AG09309 (cell line): ENCODE data around the gene C3orf70.

Experiments used
- DNase-seq: peaks from one replicate; pipeline ENCODE4 v3.0.0-alpha.2; 2010; ENCODE audit warnings: low read depth
- H3K4me3 ChIP-seq: 2 replicates; pipeline ENCODE4 v1.5.1; 2011; ENCODE audit warnings: mild to moderate bottlenecking, low read depth, low read length, moderate library complexity; ENCODE audit not compliant: control insufficient read depth
- TF ChIP-seq, protein P1 (sequence below): IDR thresholded peaks from 2 replicates; pipeline ENCODE4 v1.5.1; 2011; ENCODE audit warnings: mild to moderate bottlenecking, low read depth, low read length, inconsistent platforms; ENCODE audit not compliant: insufficient read depth, control insufficient read depth; ENCODE audit errors: missing control alignments

The C3orf70 gene

GRCh38 chr3:185051801-185052200, 101.1 kb downstream of the C3orf70 start:
- TF ChIP-seq, protein P1, sequence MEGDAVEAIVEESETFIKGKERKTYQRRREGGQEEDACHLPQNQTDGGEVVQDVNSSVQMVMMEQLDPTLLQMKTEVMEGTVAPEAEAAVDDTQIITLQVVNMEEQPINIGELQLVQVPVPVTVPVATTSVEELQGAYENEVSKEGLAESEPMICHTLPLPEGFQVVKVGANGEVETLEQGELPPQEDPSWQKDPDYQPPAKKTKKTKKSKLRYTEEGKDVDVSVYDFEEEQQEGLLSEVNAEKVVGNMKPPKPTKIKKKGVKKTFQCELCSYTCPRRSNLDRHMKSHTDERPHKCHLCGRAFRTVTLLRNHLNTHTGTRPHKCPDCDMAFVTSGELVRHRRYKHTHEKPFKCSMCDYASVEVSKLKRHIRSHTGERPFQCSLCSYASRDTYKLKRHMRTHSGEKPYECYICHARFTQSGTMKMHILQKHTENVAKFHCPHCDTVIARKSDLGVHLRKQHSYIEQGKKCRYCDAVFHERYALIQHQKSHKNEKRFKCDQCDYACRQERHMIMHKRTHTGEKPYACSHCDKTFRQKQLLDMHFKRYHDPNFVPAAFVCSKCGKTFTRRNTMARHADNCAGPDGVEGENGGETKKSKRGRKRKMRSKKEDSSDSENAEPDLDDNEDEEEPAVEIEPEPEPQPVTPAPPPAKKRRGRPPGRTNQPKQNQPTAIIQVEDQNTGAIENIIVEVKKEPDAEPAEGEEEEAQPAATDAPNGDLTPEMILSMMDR, result no peak
- no peak overlapping the region for H3K4me3 ChIP-seq
- DNase-seq, result no peak

DNA sequence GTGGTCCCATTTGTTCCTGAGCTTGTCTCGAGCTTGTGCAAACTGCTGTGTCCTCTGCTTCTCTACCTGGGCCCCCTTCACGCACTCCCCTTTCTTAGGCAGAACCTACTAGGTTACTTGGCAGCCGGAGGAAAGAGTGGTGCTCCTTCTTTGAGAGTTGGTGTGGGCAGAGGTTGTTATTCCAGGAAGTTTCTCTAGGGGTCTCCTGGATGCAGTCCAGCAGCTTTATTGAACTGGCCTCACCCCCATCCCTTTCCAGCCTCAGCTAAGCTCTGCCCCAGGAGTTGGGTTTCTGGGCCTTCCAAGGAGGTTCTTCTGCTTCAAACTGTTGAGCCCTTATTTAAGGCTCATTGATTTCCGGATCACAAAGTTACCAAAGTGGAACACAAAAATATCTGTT, 103.2 kb downstream of the C3orf70 start:
- no peak for DNase-seq

GRCh38 chr3:185046603-185047002, 106.3 kb downstream of the C3orf70 start:
- no peak for DNase-seq
- TF ChIP-seq, protein P1, result no peak
- no peak overlapping the region for H3K4me3 ChIP-seq

More for the DNA sequence above, 103.2 kb downstream of the C3orf70 start:
- TF ChIP-seq, protein P1, result no peak
- no peak overlapping the region for H3K4me3 ChIP-seq

- no peak for DNase-seq
- H3K4me3 ChIP-seq, result no peak overlapping the region
- TF ChIP-seq, protein P1, result no peak
Measured at GRCh38 chr3:185046164-185046515, 106.7 kb downstream of the C3orf70 start.

DNA sequence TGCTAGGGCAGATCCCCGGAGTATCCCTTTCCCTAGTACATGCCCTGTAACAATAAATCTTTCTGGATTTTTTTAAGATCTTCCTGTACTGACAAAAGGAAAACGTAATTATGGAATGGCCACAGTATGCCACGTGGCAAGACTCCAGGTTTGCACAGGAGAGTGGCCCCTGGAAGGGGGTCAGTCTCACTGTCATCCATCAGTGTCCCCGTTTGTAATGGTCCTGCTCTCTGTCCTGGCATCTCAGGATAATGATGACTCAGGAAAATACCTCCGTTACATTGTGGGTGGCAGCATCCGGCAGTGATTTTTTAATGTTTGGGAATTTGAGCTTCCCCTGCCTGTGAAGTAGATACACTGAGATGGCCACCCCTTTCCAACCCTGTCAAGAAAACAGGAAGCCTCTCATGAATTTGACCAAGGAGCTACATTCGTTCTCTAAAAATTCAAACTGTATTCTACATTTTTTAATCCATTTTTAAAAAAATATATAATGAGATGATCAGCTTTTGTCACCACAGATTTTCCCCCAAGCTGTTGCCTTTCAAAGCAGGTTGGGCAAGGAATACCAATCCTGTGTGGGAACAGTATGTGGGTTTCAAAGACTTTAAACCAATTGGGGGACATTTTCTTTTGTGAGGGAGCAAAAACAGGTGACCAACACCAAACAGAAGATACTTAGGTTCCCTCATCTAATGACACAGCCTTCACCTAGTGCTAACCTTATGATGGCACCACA, 110.4 kb downstream of the C3orf70 start:
- no peak for DNase-seq
- TF ChIP-seq, protein P1, result no peak
- H3K4me3 ChIP-seq, result no peak overlapping the region

- TF ChIP-seq, protein P1, result no peak
- H3K4me3 ChIP-seq, result no peak overlapping the region
- no peak for DNase-seq
Measured at GRCh38 chr3:185041540-185041939, 111.3 kb downstream of the C3orf70 start.
